GM19438 (cell line): Measurements from ENCODE around the gene PLCXD1.

ENCODE experiments used
- ATAC-seq: cut with Tn5 transposase; IDR thresholded peaks from one replicate; pipeline ENCODE4 v1.9.1; 2021; ENCODE audit warnings: low read depth; ENCODE audit not compliant: unreplicated experiment

Gene PLCXD1

GRCh38 chrX:332916-333610, 51.9 kb downstream of the PLCXD1 start:
- no peak for ATAC-seq

DNA sequence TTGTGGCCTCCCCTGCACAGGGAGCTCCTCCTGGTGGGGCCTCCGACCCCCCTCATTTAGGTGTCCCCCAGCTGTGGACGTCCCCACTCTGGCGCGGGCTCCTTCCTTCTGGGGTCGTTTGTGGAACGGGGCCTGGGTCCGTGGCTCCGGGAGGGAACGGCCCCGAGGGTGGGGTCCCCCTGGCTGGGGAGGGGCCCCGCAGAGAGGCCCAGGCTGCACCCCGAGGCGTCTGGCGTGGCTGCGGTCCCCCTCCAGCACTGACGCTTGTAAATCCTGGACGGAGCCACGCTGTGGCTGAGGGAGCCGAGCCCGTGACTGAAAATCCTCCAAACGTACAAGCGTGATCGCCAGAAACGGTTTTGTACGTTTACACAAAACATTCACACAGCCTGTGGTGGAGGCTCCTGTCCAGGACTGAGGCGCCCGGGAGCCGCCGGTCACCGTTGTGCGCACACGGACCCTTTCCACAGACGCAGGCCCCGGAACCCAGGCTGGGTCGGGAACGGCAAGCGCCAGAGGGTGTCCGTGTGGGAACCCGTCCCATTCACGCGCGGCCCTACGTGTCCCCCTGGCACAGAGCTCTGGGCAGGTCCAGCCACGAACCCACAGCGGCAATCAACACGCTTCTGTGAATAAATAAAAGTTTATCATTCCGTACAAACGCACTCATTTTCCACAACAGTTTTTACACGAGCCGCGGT, 52.6 kb downstream of the PLCXD1 start:
- no peak for ATAC-seq

- no peak for ATAC-seq
These were observed 53.2 kb downstream of the PLCXD1 start for GRCh38 chrX:334331-334891.

DNA sequence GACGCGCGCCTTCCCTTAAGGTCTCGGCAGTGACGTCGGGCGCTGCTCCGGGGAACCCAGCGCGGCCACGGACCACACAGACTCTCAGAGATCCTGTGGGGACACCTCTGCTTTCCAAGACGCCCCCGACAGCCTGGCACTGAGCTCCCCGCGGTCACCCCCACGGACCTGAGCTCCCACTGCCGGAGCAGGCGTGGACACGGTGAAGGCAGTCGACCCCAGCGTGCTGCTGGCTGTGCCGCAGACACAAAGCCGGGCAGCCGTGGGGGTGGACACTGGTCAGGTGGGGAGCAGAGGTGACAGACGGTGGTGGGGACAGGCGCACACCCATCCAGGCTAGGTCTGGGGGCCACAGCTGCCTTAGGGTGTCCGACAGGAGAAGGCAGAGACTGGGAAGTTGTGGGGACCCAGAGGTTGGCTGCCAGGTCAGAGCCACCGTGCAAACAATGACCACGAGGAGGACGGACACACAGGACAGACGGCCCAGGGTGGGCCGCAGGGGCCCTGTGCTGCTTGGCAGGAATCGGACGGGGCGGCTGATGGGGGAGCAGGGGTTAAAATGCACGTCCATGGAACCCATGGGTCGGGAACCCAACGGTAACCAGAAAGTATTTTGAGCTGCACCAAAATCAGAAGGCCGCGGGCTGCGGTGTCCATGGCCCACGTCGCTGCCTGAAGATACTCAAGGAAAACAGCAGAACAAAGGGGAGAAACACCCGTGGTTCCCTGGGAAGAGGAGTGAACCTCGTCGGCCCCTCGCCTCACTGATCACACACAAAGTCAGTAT, 54.0 kb downstream of the PLCXD1 start:
- ATAC-seq: no peak

DNA sequence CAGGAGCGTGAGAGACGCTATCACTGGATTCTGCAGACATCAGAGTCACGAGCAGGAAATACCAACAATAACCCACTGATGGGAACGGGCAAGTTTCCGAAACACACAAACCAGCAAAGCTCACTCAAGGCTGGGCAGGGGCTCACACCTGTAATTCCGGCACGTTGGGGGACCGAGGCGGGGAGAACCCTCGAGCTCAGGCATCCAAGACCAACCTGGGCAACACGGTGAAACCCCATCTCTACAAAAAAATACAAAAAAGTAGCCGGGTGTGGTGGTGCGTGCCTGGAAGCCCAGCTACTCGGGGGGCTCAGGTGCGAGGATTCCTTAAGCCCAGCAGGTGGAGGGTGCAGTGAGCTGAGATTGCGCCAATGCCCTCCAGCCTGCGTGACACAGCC, 54.6 kb downstream of the PLCXD1 start:
- no peak for ATAC-seq

- no peak for ATAC-seq
These were observed 55.0 kb downstream of the PLCXD1 start for GRCh38 chrX:336227-336626.

DNA sequence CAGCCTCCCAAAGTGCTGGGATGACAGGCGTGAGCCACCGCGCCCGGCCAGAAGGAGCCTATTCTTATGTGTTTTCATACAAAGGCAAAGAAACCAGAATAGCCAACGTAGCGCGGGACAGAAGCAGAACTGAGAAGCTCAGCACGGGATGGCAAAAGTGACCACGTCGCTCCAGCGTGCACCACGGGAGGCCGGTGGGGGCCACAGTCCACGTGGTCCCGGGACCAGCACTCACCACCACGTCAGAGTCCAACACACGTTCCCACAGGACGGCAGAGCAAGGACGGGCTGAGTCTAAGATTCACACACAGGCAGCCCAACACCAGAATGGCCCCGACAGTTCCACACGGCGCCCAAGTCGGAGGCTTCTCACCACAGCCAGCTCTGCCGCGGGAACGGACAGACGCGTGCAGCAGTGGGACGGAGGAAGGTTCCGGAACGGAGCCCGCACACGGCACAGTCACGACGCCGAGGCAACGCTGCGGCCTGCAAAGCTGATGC, 56.2 kb downstream of the PLCXD1 start:
- no peak for ATAC-seq

GRCh38 chrX:338281-338835, 57.2 kb downstream of the PLCXD1 start:
- no peak for ATAC-seq

DNA sequence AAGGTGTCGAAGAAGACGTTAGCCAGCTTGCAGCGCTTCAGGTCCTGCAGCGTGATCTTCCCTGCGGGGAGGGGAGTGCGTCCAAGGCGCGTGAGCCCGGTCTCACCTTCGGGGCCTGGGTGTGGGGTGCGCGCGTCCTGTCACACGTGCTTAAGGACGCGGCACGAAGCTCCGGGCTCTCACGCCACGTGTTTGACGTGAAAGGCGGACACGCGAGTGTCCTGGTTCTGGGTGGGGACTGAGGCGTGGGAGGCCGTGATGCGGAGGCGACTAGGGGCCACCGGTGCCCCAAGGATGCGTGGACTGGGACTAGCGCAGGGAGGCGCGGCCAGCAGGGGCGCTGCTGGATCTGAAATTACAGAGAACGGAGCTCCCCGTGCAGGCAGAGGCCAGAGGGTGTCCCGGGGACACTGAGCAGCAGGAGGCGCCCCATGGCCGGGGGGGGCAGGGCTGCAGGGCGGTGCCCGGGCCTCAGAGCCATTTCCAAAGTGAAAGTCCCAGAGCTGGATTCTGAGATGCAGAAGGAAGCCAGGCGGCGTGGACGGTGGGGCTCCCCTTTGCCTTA, 57.7 kb downstream of the PLCXD1 start:
- no peak for ATAC-seq

GRCh38 chrX:340121-340520, 58.9 kb downstream of the PLCXD1 start:
- ATAC-seq: no peak

DNA sequence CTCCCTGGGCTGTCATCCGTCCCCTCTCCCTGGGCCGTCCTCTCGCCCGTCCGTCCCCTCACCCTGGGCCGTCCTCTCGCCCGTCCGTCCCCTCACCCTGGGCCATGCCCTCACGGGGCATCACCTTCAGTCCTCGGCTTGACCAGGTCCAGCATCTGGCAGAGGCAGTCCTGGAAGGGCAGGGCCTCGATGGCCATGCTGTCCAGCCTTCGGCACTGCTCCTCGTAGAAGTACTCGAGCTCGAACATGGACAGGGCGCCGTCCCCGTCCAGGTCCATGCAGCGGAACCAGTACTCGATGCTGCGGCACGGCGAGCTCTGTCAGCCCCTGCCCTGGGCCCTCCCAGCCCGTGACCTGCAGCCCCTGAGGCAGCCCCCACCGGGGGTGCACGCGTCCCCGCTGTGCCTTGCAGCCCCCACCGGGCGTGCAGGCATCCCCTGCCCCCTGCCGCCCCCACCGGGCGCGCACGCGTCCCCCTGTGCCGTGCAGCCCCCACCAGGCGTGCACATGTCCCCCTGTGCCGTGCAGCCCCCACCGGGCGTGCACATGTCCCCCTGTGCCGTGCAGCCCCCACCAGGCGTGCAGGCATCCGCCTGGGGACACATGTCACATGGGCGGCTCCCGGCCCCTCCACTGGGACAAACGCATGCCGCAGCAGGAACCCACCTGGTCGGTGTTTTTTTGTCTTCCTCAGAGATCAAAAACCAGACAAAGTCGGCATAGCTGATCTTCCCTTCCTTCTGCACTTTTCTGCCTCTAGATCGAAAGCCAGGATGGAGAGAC, 59.7 kb downstream of the PLCXD1 start:
- ATAC-seq: no peak

DNA sequence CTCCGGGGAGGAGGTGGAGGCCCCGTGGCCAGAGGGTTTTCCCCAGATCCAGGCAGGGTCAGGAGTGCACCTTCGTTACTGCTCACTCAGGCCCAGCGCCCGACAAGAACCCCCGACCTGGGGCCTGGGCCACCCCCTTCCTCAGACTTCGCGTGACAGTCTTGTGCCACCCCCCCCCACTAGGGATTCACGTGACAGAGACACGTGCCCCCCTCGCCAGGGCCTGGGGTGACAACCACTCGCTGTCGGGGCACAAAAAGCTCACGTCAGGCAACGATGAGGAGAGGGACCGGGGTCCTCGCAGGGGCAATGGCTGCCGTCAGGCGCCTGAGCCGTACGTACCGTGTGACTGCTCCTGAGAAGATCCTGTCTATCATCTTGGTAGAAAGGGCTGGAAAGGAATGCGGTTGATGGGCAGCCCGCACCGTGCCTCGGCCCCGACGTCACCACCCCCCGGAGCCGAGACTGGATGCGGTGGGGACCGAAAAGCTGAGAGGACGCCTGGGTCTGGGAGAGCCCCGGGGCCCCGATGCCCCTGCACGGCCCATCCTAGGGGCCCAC, 60.4 kb downstream of the PLCXD1 start:
- no peak for ATAC-seq

- no peak for ATAC-seq
These were observed 63.3 kb downstream of the PLCXD1 start for GRCh38 chrX:344371-344901.

DNA sequence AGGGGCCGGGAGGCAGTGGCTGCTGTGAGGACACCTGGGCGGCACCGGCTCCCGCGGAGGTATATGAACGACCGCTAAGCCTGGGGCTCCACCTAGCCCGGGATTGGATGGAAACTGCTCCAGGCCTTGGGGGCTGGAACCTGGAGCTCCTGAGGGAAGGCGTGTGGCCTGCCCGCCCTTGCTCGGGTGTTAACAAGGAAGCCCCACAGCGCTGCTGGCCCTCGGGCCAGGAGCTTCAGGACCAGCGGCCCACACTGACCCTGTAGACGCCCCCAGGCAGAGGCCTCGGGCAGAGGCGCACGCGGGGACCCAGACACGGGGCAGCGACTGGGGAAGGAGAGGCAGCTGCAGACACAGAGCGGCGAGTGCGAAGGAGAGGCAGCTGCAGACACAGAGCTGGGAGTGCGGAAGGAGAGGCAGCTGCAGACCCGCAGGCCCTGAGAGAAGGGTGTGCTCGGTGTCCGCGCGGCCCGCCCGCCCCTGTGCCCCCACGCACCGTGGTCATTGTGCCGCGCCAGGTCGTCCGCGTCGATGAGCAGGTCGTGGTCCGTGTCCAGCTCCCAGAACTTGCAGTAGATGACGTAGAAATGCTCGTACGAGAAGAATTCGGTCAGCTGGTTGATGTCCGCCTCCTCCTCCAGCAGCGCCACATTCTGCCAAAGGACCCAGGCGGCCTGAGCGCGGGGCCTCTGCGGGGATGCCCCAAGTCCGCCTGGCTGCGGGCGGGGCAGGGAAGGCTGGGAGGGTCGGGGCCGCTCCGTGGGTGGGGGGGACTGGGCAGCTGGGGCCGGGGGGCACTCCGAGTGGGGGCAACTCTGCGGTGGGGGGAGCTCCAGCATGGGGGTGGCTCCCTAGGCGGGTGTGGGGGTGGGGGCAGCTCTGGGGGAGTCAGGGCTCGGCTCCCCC, 64.1 kb downstream of the PLCXD1 start:
- ATAC-seq: no peak

GRCh38 chrX:346034-346813, 65.0 kb downstream of the PLCXD1 start:
- no peak for ATAC-seq

DNA sequence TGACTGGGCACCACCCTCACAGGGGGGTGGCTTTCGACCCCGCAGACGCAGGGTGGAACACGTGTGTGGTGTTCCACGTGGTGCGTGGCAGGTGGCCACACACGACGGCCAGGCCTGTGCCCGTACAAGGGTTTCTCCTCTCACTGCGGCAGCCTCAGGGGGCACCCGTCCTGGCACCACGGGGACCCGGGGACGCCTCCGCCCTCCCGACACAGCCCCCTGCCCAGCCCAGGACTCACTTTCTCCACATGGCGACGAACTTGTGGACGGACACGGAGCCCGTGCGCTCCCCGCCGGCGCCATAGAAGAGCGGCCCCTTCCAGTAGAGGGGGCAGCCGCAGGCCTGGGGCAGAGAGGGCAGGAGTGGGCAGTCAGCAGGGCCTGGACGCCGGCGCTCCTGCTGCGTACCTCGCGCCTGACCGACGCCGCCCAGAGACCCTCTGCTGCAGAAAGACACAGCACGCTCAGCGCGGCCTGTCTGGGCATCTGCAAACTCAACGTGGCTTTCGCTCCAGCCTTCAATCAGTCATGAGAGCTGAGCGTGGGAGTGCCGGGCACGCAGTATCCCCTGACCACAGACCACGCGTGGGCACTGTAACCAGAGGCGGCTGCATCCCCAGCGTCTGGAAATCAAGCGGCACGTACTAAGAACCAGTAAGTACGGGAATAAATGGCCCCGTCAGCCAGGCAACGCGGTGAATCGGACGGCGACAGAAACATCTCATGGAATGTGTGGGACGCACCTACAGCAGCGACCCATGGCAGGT, 66.4 kb downstream of the PLCXD1 start:
- ATAC-seq: no peak
